ENCODE results near the gene RAB11FIP2.
A peak's percentile ranks its signal among the peaks of the same experiment; 100 is the strongest.
"Not testable (repeated sequence)": the region's sequence is repeated elsewhere in the genome, so short reads cannot be mapped to it uniquely, and the experiment has no call there.

Gene RAB11FIP2, protein sequence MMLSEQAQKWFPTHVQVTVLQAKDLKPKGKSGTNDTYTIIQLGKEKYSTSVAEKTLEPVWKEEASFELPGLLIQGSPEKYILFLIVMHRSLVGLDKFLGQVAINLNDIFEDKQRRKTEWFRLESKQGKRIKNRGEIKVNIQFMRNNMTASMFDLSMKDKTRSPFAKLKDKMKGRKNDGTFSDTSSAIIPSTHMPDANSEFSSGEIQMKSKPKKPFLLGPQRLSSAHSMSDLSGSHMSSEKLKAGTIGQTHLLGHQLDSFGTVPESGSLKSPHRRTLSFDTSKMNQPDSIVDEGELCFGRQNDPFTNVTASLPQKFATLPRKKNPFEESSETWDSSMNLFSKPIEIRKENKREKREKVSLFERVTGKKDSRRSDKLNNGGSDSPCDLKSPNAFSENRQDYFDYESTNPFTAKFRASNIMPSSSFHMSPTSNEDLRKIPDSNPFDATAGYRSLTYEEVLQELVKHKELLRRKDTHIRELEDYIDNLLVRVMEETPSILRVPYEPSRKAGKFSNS

DNA sequence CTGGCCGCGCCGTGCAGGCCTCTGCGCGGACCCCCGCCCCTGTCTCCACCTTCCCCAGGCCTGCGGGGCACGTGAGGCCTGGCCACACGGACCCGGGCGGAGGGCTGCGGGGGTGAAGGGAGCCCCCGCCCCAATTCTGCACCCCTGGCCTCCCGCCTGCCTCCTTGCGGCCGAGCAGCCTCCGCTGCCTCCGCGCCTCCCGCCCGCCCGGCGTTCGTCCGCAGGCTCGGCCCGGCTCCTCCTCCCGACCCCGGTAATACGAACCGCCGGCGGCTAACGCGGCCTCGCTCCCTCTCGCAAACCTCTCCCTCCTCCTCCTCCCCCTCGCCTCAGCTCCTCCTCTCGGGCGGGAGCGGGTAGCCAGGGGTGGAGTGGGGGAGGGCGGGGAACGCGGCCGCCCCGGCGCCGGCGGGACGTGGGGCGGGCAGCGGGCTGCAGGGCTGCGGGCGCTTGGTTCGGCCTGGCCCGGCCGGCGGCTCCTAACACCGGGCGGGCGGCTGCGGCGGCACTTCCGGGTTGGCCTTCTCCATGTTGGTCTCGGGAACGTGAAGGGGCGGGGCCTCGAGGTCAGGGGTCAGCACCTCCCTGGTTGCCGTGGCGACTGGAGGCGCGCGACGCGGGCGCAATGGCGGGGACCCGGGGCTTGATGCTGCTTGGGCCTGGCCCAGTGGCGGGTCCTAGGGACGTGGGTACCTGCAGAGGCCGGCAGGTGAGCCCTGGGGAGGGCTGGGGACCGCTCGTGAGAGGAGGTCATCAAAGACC, at the start of gene RAB11FIP2:
TSS of gene RAB11FIP2 (minus strand) at position 547 of the 762 bp plus-strand sequence. CDS start 778 bp downstream, outside the sequence.
- DNase-seq (ENCODE audit: low spot score) = peak; percentile 98

DNA sequence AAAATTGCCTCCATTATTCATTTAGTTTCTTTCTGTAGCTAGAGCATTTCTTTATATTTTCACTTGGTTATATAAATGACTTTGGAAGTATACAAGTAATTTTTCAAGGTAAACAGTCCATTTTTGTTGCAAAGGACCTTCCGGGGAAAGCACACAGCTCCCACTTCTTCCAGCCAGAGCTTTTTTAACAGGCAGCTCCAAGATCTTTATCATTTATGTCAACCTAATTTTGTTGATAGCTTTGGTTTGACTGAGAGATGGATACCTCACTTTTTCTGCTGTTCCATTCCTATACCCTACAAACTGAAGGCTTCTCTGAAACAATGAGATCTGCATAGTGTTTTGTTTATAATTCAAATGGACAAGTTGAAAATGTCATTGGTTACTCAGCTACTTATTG, 49.3 kb upstream of the RAB11FIP2 start:
- DNase-seq (ENCODE audit: low spot score) = no peak

DNA sequence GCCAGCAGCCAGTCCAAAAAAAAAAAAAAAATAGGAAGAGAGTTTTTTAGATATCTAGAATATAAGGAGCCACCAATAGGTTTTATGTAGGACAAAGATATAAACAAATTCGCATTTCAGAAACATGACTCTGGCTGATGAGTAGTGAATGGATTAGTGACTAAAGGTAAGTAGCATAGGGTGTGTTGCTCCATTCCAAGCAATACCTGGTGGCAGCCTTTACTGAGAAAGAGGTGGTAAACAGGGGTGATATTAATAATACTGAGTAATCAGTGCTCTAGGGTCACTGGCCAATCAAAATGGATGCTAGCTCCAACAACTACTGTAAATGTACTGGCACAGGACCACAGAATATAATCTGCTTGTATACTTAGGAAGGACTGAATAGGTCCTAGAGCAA, 45.5 kb upstream of the RAB11FIP2 start:
- no peak for DNase-seq (ENCODE audit: low spot score)

DNA sequence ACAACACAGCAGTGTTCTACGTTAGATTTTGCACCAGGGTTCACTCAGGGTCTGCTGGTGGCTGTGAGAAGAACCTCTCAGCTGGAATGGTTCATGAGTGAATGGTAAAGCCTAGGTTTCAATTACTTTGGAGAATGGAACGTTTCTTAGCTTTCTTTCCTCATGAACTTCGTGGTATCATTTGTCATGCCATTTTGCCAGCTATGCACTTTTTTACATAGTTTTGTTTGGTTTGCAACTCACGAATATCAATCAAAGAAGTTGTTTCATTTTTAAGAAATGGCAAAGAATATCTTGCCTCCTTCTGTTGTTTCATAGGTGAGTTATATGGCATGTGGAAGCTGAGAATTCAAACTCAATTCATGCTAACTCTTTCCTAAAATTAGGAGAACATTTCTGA, 34.1 kb upstream of the RAB11FIP2 start:
- DNase-seq (ENCODE audit: low spot score) = no peak

DNA sequence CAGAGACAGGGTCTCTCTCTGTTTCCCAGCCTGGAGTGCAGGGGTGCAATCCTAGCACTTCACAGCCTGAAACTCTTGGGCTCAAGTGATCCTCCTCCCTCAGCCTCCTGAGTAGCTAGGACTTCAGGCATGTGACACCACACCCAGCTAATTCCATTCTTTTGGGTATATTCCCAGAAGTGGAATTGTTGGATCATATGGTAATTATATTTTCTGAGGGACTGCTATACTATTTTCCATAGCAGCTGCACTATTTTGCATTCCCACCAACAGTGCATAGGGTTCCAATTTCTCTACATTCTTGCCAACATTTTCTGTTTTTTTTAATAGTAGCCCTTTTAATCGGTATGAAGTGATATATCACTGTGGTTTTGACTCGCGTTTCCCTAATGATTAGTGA, 30.0 kb upstream of the RAB11FIP2 start:
- DNase-seq (ENCODE audit: low spot score) = no peak

DNA sequence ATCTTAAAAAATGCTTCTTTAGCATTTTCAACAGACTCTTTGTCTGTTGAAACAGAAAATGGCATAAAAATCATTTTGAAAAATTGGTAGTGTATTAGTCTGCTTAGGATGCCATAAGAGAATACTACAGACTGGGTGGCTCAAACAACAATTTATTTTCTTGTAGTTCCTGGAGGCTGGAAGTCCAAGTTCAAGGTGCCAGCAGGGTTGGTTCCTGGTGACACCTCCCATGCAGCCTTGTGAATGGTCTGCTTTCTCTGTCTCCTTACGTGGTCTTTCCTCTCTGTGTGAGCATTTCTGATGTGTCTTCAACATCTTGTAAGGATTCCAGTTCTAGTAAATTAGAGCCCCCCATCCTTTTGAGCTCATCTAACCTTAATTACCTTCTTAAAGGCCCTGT, 26.1 kb upstream of the RAB11FIP2 start:
- no peak for DNase-seq (ENCODE audit: low spot score)

DNA sequence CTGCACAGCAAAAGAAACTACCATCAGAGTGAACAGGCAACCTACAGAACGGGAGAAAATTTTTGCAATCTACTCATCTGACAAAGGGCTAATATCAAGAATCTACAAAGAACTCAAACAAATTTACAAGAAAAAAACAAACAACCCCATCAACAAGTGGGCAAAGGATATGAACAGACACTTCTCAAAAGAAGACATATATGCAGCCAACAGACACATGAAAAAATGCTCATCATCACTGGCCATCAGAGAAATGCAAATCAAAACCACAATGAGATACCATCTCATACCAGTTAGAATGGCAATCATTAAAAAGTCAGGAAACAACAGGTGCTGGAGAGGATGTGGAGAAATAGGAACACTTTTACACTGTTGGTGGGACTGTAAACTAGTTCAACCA, 20.6 kb upstream of the RAB11FIP2 start:
- DNase-seq (ENCODE audit: low spot score) = not testable (repeated sequence)

DNA sequence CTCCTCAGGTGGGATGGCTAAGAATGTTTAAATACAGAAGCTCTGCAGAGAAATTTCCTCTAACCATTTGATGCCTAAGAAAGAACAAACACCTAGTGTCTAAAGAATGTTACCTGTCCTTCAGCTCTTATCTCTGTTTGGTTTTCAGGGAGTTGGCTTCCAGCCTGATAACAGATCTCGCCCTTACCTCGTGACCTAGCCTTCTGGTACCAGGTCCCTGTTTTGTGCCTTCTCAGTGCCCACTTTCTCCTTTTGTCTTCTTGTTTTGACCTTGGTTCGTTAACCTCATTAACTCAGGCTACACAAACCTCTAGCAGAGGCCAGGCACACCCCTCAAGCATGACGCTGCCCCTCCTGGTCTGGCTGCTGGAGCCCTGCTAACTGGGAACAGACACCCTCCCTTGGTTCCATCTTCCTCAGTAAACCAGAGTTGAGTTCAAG, 16.1 kb upstream of the RAB11FIP2 start:
- DNase-seq (ENCODE audit: low spot score) = no peak

DNA sequence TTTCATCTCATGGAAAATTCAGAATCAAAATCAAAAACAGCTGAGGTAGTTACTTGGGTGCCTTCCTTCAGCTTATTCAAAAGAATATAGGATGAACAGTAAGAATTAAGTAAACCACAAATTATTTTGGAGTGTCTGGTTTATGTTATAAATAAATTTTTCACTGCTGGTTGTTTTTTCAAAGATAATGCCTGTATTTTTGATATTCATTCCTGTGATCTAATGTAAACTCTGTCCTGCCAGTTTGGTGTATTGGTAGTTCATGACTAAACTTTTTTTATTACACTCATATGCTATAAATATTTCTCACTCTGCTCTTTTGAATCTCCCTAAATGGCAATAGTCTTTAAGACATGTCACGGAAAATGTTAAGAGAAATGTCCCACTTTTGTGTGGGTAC, 11.6 kb upstream of the RAB11FIP2 start:
- DNase-seq (ENCODE audit: low spot score) = no peak

DNA sequence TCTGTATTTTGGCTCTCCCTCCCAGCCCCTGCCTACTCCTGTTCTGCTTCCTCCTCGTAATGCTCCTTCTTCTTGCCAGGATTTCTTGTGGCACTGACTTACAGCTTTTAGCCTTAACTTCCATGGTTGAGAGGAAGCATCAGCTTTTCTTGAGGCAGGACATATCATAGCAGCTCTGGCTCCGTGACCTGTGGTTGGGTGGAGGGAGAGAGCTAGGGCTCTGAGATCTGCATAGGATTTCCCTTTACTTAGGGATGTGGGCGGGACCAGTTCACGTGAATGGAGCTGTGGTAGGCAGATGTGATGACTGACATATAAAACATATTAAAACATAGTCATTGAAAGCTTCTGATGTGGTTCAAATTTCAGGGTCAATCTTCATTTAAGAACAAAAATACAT, 10.6 kb upstream of the RAB11FIP2 start:
- no peak for DNase-seq (ENCODE audit: low spot score)

DNA sequence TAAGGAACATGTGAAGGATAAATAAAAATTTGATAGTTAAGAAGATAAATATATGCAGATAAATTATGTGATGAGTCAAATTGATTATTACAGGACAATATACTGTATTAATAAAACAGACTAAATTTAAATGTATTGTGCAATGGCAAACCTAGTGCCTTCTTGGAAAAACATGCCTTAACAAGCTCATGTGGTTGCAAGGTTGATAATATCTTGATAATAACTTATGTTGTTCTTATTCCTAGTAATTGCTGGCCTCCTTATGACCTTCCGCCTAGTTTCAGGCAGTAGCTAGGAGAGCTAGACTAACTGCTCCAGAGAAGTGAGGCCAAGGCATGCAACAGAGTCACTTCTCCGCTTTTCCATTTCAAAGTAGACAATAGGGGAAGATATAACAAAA, 7.6 kb upstream of the RAB11FIP2 start:
- DNase-seq (ENCODE audit: low spot score) = no peak

DNA sequence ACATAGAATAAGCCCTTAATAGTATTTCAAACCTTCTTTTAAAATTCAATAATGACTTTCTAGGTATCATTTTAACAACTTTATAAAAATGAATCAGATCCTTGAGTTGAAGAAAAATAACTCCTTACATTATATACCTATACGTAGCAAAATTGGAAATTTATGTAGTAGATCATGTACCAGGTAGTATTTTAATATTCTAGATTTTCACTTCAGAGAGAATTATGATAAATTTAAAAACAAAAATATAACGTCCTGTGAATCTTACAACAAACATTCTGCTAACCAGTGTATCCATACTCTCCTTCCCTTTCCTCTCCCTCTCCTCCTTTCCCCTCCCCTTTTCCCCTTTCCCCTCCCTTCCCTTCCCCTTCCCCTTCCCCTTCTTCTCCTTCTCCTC, 6.1 kb upstream of the RAB11FIP2 start:
- DNase-seq (ENCODE audit: low spot score) = no peak

DNA sequence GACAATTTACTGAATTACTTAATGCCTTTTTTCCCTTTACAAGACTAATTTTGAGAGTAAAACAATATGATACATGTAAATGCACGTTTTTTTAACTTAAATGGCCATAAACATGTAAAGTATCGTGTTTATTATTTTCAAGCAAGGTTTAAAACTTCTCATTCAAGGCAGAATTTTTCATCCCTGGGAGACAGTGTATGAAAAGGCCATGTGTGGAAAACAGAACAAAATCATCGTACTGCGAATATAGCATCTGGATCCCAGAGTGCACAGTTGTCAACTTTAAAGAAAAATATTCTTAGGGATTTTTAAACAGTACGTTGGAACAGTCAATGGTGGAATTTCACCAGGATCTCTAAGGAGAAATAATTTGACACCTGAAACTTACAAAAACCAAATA, 1.1 kb upstream of the RAB11FIP2 start:
- no peak for DNase-seq (ENCODE audit: low spot score)

DNA sequence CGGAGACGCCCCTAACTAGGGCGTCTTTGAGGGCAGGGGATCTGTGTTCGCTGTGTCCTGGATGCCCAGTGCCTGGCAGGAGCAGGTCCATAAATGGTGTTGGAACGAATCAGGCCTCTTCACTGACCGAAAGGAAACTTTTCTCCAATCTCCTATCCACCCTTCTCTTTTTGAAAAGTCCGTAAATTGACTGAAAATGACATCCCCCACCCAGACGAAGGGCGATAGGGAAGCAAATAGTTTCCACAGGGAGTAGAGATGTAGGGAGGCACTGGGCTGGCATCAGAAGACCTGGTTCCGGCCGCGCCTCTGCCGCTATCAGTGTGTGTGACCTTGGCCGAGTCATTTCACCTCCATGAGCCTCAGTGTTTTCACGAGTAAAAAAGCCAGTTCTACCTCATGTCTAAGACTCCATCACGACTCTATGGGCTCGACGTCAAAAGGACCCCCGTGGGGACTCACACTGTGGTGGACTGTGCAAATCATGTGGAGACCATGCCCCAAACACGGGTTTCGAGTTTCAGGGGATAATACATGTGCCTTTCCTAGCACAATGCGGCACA, 497 bp upstream of the RAB11FIP2 start:
- DNase-seq (ENCODE audit: low spot score) = no peak

DNA sequence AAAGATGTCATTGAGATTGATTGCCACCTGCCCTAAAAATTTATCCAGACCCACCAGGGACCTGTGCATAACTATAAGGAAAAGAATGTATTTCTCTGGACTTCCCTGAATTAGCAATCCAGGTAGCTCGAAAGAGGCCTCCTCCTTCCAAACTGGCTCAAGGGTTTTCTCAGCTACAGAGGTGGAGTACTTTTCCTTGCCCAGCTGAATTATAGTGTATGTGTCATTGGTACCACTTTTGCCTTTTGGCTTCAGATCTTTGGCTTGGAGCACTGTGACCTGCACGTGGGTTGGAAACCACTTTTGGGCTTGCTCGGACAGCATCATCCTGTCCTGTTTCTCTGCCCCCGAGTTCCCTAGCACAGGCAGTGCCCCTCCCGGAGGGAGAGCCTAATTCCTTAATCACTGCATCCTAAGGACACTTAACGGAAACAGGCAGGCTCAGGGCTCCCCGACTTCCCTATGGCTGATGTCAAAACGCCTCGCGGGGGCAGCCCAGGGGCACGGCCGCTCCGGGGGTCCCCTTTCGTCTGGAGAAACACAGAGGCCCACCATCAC, 825 bp downstream of the RAB11FIP2 start:
- DNase-seq (ENCODE audit: low spot score) = no peak

DNA sequence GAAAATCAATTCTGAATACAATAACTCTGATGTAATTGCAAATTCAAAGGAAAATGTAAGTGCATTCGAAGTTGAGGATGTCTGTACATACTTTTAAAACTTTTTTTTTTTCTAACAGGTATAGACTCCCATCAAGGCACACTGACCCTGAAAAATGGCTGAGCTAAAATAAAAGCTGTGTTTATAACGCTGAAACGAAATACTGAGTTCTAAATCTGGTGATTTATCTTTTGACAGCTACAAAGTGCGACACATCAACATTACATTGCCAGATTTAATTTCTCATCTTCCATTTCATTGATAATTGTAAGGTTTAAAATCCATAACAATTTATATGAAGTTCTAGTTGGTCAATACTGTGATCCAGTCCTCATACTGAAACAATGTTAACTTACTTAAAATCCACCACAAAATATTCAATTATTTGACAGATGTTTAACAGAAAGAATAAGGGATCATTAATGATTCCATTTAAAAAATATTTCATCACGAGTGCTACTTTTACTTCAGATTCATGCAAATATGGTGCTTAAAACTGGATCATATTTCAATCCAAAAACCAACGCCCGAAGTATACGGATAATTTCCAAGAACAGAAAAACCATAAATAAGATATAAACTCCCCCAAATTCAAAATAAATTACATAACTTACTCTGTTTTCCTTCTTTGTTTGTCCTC, 1.4 kb downstream of the RAB11FIP2 start:
- no peak for DNase-seq (ENCODE audit: low spot score)

DNA sequence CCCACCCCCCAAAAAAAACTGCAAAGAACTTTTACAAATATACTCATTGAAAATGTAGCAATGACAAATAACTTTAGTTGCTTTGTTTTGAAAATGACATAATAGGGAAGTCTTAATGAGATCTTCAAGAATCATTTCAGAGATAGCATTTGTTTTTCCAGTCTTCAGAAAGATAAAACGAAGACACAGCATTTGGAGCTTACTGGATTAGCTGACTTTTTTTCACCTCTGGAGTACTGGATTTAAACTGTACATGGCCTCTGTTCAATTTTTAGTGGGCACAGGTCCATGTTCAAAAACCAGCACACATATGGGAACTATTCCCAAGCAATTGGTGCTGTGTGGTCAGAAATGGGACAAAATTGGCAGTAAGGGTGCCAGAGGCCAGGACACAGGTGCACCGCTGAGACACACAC, 3.9 kb downstream of the RAB11FIP2 start:
- DNase-seq (ENCODE audit: low spot score) = no peak

DNA sequence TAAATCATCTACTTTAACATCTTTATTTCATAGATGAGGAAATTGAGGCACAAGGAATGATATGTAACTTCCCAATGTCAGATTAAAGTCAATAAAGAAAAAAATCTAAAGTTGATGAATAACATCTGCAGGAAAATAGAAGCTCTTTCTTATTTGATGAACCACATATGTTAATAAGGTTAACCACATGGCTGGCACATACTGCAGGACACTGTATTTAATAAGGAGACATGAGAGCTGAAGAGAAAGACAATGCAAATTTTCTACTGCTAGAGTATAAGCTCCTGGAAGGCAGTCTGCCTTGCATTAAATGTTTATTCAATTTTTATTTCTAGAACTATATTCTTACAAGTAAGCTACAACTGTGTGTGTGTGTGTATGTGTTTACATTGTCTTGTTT, 4.4 kb downstream of the RAB11FIP2 start:
- no peak for DNase-seq (ENCODE audit: low spot score)

DNA sequence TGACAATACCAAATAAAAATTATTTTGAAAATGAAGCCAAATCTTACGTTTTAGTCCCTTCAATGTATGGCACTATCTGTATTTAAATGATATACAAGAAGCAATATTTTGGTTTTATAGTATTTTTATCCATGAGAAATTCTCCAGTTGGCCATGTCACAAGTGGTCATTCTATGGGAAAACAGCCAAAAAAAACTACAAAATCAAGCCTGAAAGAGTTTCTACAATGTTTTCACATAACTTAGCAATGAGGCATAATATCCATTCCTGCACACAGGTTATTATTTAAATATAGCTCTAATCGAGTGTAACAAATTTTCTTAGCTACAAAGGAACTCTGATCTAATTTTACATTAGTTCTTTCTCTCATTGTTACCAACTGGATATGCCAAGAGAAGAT, 5.4 kb downstream of the RAB11FIP2 start:
- DNase-seq (ENCODE audit: low spot score) = no peak

DNA sequence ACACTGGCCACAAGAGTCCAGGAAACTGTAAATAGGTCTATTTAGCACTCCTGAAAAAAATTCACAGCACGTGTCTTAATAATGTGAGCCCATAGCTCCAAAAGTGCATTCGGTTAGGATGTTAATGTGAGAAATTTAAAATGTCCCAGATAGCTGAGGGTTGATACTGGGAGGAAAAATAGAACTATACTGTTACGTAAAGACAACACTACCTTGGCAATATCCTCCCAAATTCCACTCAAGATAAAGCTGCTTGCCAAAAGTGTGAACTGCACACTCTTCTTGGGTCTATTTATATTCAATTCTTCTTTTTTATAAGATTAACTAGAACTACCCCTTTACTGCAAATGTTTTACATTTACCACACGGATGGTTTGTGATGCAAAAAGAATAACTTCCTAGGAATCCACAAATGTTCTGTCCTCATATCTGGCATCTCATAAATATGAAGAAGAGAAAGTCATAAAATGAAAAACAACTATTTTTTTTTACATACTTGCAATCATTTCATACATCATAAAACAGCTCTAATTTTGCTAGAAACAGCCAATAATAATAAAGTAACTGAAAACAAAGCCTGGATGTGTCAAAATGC, 10.4 kb downstream of the RAB11FIP2 start:
- no peak for DNase-seq (ENCODE audit: low spot score)

DNA sequence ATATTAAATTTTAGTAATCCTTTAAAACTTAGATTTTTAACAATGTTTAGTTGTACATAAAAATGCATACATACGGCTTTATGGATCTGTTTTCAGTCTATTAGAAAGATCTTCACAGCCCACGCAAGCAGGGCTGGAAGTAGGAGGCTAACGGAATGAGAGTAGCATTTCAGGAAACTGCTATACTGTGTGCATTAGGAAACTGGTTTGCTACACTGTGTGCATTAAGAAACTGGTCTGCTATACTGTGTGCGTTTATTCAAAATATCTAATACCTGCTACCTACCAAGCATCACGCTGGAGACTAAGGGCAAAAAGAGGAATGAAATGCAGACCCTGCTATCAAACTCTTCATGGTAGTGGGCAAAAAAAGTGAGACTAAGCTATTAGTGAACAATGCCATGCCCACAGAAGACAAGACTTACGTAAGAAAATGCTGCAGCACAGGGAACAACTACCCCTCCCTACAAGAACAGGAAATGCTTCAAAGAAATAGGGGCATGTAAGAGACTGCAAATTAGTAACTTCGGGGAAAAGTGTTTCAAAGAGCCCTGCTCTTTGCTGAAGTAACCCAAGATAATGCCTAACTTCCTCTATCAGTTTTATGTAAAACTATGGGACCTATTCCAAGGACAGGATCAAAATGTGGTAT, 11.3 kb downstream of the RAB11FIP2 start:
- no peak for DNase-seq (ENCODE audit: low spot score)
